RPMI8226 (cell line): ENCODE measurements around the gene SAPCD2.

ENCODE experiments used
- DNase-seq: peaks from one replicate; pipeline ENCODE4 v3.0.0-alpha.2; 2015

Gene SAPCD2

DNA sequence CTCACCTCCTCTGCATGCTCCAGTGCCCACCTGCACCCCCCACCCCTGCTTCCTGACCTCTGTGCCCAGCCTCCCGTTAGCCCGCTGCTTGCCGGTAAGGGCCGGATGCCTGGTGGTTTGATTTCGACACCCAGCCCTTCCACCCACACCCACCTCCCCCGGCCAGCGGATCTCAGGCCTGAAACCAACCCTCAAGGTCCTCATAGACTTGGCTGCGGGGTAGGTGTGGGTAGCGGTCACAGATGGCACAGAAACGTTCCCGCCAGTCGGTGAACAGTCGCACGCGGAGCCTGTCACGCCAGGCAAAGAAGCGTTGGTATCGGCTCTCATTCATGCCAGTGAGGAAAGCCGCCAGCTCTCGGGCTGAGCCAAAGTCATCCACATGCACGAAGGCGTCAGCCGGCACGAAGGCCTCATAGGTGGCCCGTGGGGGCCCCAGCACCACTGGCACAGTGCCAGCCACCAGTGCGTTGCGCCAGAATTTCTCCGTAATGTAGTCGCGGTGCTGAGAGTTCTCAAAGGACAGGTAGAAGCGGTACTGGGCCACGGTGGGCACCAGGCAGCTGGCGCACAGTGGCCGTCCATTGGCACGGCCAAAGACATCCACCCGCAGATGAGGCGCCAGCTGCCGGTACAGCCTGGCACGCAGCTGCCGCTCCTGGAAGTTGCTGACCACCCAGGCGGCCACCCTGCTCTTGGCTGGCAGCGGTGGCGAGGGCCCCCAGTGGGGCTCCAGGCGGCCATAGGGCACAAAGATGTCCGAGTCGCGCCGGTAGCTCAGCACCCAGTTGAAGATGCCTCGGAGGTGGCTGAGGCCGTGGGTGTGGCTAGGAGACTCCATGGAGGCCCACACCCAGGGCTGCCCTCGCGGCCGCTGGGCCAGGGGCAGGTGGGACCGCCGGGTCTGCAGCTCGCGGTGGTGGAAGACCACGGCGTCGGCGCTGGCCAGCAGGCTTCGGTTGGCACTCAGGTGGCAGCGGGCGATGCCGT is 39.5 kb downstream of the SAPCD2 start:
- DNase-seq: peak; percentile 49

DNA sequence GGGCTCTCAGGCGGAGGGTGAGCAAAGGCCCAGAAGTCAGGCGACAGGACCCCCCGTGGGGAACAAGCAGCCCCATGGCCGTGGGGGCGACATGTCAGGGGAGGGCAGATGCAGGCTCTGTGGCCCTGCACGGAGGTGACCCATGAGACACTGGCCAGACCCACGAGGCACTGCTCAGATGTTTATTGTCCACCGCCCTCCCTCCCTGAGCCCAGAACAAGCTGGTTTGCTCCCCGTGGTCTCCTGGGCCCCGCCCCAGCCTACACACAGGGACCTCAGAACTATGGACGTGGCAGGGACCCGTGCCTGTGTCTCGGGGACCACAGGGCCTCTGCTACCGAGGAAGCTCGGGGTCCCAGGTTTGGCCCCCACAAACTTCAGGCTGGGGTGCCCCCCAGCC is 40.4 kb downstream of the SAPCD2 start:
- no peak for DNase-seq

DNA sequence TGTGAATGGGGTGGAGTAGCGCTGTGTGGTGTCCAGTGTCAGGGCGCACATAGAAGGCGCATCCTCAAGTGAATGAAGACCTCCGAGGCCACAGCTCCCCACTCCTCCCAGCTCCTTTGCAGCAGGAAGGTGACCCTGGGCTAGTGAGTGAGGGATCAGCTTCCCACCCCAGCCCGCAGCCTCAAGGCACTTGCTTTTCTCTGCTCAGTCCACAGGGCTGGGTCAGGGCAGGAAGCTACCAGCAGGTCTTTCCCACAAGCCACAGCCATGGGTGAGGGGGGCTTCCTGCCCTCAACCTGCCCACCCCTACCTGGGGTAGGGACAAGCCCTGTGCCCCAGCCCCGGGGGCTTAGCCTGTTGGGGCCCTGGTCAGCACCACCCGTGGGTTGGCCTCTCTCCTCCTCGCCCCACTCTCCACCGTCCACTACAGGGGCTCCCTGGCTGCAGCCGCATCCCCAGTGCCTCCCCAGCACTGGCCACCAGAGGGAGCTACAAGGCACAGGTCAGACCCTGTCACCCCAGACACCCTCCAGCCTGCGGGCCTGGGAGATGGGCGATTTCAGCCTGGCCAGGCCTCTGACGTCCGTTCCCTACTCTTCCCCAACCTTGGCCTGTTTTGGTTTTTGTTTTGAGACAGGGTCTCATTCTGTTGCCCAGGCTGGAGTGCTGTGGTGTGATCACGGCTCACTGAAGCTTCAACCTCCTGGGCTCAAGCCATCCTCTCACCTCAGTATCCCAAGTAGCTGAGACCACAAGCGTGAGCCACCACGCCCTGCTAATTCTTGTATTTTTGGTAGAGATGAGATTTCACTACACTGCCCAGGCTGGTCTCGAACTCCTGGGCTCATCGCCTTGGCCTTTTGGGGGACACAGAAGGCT is 41.1 kb downstream of the SAPCD2 start:
- peak; percentile 87 for DNase-seq

DNA sequence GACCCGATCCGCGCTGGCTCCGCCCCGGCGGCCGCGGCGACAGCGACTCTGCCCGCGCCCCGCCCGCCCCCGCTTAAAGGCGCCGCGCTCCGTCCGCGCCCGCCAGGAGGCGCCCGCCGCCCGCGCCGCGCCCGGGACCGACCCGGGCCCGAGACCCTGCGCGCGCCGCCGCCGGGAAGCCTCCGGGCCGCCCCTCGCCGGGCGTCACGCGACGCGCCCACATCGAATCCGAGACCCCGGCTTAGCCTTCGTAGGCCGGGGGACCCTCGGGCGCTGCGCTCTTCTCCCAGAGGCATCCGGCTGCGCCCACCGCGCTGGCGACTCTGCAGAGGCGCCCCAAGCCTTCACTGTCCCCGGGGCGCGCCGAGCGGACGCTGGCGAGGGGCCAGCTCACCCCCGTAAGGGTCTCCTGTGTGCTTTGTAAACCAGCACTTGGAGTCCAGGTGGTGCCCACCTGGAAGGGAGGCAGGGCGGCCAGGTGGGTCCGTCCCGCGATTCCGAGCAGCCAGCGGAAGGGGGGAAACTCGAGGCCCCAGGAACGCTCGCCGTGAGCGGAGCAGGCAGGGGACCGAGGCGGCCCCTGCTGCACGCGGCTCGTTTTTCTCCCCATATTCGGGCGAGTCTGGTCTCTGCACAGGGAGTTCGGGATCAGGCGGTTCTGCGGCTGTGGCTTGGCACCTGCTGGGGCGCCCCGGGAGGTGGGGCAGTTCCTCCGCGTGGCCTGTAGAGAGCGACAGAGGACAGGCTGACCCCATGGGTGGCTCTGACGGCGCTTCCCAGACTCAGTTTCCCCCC is 41.9 kb downstream of the SAPCD2 start:
- DNase-seq: peak; percentile 90

DNA sequence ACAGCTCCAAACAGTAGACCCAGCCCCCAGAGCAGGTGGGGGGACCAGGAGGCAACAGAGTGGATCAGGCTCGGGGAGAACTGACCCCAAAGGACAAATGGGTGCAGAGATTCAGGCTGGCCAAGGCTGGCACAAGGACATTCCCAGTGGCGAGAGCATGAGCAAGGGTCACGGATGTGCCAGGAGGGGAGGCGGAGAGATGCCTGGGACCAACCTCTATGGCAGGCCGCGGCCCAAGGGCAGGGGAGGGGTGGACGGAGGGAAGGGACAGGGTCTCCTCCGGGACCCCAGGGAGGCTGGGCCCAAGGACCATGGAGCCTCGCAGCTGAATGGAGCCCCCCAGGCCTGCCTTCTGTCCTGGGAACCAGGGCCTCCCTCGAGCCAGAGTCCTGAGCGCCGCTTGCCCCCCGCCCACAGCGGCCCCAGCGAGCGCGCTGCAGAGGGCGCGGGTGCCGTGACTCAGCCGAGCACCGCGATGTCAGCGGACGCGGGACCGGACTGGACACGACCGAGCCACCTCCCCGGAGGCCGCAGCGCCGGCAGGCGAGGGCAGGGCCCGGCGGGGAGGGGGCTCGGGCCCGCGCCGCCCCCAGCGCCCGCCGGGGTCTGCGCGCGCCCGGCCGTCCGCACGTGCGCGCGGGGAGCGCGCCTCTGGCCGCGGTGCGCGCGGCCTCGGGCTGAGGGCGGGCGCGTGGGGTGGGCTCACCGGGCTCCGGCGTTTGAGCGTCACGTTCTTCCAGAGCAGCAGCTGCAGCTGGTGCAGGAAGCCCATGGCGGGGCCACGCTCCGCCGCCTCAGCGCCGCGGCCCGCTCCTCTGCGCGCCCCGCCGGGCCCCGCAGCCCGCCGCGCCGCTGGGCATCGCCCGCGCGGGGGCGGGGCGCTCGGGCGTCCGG is 42.7 kb downstream of the SAPCD2 start, which contains the start of gene ABCA2:
Gene ABCA2 (minus strand): TSS at position 869 of the 894 bp plus-strand sequence. CDS start 97 bp downstream, at position 772.
- no peak for DNase-seq

DNA sequence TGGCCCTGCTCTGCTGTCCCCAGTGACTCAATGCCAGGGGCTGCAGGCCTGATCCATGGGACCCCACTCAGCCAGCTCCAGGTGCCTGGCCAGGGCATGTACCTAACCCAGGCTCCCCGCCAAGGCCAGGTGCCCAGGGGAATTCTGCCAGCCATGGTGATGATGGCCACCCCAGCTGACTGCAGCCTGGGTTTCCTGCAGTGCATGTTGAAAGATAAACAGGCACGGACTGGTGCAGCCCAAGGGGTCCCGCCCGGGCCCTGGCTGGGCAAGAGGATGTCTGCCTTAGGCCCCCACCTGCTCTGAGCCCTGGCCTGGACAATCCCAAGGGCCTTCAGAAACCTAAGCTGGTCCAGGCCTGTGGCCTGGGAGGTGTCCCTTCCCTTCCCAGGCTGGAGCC is 43.5 kb downstream of the SAPCD2 start:
- DNase-seq: no peak

DNA sequence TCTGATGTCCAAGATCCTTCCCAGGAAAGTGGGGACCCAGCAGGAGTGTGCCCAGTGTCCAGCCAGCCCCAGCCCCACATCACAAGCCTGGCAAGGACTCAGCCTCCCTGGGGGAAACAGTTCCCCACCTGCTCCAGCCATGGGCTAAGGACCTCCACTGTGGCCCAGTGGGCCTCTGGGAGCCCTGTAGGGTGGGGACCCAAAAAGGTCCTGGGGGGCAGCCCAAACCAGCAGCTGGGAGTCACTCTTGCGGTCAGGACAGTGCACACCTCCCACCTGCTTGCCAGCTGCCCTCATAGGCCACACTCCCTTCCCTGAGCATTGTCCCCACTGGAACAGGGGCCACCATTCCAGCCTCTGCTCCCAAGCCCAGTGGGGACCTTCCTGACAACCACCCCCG is 44.0 kb downstream of the SAPCD2 start:
- no peak for DNase-seq

DNA sequence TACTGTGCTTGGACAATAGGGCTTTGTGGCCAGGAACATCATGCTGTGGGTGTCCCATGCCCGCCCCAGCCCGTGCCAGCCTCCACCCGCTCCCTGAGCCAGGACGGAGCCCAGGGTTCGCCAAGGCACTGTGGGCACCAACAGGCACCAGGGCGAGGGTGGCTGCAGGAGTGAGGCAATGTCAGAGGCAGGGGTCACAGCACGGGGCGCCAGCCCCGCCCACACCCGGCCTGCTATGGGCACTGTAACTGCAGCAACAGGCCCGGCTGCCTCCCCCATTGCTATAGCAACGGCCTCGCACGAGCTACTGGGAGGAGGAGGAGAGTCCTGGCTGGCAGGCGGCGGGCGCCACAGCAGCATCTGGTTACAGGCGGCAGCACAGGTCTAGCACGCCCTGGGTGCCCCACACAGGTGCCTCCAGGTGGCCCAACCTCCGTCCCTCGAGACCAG is 44.8 kb downstream of the SAPCD2 start:
- DNase-seq: peak; percentile 81

DNA sequence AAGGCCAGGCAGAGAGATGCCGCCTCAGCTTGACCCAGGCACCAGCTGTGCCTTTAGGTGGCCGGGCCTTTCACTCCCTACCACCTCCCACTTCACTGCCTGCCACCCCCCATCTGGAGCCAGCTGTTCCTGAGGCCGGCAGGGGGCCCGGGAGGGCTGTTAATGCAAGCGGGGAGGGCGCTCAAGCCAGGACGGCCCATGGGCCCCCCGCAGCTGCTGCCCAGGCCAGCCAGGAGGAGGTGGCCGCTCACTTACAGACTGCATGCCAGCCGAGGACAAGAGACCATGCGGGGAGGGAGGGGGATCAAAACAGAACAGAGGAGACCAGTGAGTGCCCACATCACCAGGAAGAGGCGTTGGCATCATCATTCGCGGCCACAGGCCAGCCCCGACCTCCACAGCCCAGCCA is 46.8 kb downstream of the SAPCD2 start:
- DNase-seq: no peak

DNA sequence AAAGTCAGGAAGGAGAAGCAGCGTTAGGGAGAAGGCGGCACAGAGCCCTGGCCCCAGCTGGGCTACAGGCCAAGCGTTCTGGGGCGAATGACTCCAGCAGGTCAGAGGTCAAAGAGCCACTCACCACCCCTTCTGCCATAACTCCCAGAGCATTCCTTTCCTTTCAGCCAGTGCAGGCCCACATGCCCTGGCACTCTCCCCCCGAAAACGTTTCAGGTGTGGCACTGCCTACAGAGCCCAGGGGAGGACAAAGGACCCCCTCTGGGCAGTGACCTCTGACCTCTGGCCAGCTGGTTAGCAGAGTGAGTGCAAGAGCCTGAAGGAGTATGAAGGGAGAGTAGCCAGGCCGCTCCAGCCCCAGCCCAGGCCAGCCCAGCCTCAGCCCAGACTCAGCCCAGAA is 47.2 kb downstream of the SAPCD2 start:
- no peak for DNase-seq

DNA sequence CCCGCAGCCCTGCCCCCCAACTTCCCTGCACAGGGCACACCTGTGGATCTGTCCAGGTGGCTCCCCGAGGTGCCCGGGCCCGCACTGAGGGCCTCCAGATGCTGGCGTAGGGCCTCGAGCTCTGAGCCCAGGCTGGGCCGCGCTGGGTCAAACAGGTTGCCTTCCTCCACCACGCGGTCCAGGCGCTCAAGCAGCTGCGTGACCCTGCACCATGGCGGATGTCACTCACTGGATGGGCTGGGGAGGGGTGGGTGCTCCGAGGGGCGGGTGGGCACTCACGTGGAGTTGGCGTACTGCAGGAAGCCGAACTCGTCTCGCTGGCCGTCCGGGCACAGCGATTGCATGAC is 47.7 kb downstream of the SAPCD2 start:
- DNase-seq: no peak

DNA sequence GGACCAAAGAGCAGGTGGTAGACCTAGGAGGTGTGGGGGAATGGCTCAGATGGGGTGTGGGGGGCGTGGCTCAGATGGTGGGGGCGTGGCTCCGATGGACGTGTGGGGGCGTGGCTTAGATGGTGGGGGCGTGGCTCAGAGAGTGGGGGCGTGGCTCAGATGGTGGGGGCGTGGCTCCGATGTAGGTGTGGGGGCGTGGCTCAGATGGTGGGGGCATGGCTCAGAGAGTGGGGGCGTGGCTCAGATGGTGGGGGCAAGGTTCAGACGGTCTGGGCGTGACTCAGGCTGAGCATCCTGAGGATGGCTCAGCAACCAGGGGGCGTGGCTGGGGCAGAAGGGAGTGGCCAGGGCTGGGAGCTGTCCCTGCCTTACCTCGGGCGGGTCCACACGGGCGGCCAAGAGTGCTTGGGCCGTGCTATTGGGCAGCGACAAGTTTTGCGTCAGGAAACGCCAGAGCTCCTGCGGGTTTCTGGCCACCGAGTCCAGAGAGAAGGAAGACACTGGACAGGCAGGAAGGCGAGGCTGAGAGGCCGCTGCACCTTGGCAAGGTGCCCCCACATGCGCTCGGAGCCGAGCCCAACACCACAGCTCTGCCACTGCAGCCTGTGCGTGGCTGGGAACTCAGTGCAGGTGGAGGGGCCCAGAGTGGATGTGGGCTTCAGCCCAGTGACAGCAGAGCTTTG is 48.2 kb downstream of the SAPCD2 start:
- peak; percentile 73 for DNase-seq

DNA sequence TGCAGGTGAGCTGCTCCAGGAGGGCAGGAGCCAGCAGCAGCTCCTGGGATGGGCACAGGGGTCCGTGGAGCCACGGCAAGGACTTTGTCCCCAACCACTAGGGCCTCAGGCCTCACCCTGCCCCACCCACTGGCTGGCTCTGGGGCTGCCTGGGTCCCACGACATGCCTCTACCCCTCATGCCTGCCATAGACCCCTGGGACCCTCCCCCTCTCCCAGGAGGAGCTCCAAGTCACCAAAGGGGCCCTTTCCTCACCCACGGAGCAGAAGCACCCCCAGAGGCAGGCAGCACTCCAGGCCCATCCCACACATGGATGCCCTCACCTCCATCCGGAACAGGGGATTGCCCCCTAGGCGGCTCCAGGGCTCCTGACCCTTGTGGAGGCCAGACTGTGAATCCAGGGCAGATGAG is 48.8 kb downstream of the SAPCD2 start:
- DNase-seq: no peak

DNA sequence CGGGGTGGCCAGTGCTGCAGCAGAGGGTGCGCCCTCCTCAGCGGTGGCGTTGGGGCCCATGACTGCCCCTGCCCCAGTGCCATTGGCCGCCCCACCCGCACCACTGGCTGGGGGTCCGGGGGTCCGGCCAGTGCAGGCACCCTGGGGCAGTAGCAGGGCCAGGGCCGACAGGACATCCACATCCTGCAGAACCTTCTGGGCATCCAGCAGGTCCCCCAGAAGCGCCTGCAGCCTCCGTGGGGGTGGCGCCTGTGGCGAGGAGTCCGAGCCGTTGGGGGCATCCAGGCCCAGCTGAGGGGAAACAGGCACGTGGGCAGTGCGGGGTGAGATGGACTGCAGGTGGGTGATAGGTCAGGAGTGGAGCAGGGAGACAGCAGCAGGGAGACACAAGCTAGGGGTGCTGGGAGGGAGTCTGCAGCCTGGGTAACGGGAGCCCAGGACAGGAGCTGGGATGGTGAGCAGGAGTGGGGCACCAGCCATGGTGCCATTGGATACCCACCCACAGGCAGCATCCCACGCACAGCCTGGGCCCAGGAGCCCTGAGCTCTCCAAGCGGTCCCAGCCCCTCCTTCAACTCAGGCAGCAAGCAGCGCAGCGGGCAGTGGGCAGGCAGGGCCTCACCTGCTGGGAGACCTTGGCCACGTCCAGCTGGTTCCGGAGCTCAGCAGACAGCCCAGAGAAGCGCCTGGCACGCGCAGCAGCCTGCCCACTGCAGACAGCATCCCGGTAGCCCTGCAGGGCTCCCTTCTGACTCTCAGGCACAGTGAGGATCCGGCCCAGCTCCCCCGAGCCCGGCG is 49.4 kb downstream of the SAPCD2 start:
- DNase-seq: no peak

DNA sequence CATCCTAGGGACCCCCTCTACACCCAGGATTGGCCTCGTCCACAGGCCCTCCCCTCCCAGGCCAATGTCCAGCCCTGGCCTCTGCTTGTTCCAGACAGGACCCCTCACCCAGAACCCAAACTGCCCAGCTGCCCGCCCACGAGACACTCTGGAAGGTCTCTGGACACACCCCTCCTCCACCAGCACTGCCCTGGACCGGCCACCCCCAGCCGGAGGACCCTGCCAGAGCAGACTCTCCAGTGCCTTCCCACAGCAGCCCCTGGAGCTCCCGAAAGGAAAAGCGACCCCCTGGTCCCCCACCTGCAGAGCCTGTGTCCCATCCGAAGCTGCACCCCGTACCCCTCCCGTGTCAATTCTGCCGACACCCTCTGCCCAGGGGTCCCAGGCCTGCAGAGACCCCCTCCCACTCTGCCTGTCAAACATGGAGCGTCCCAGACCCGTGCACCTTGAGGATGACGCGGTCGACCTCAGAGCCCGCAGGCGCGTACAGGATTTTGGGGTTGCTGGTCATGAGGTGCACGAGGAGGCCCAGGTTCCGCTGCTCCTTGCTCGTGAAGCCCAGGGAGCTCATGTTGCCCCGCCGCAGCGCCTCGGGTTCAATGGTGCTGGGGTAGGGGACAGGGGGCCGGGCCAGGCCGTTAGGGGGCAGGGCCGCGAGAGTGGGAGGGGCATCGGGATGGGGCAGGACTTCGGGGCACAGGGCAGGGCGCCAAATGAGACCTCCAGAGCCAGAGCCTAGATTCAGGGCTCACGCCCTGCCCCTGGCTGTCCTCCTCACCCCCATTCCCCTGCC is 50.3 kb downstream of the SAPCD2 start:
- no peak for DNase-seq

DNA sequence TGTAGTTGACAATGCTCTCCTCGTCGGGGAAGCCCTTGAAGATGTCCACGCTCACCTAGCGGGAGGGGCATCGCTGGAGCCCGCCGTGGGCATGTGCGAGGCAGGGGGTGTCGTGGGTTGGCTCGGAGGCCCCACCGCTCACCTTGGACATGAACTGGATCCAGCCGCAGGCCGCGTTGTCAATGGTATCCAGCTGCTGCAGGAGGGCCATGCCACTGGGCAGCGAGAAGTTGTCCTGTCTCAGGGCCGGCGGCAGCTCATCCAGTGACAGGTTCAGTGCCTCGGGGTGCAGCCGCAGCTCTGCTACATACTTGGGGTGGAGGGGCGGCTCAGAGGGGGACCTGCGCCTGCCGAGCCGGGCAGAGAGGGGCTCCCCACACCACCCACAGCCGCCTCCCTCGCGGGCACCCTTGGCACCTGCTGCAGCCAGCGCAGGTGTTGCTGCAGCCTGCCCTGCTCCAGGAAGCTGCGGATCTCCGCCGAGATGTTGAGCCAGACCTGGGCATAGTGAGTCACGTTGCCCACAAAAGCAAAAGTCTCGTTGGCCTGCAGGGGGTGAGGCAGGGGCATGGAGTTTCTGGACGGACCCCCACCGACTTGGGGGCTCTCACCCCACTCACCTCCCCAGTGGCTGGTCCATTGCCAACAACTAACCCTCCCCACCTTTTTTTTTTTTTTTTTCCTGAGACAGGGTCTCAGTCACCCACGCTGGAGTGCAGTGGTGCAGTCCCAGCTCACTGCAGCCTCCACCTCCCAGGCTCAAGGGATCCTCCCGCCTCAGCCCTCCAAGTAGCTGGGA is 51.4 kb downstream of the SAPCD2 start:
- no peak for DNase-seq

DNA sequence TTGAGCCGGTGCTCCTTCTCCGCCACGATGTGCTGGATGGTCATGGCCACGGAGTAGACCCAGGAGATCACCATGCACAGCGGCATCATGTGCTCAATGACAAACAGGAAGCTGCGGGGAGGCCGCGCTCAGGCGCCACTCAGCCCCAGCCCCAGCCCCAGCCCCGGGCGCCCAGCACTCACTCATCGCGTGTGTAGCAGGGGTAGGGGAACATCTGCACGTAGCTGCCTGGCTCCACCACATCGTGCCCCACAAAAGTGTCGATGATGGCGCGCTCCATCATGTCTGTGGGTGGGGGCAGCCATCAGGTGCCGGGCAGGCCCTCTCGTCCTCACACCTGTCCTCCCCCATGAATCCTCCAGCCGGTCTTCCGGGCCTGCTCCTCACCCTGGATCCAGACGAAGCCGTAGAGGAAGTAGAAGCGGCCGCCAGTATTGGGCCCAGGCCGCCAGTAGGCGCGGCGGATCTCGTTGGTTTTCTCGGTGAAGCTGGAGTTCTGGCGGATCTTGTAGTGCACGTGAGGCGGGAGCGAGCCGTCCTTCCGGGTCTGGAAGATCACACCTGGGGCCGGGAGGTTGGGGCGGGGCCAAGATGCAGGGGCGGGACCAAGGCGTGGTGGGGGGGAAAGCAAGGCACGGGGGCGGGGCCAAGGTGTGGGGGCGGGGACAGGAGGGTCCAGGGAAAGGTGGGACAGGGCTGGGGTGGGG is 52.4 kb downstream of the SAPCD2 start:
- DNase-seq: no peak

DNA sequence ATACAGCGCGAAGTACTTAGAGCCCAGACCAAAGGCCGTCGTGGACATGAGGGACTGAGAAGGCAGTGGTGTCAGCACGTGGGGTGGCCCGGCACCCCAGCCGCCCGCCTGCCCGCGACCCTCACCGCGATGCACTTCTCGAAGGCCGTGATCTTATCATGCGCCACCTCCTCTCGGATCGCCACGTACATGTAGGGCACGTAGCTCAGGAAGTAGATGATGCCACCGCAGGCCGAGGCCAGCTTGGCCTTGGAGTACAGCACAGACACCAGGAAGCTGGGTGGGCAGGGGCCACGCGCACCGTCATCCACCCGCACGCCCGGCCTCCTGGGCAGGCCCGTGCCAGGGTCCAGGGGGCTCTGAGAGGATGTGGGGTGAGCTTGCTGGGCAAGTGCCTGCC is 53.3 kb downstream of the SAPCD2 start:
- no peak for DNase-seq
